ENCODE data around the gene PRRC2B. TPM values are rescaled to one million over a fixed set of nuclear protein-coding genes. Genes with fewer than 3 reads are reported as not detected.

PRRC2B gene
- total RNA-seq, 4 donors from 2014 or later = 102 to 168 (median 144) TPM

DNA sequence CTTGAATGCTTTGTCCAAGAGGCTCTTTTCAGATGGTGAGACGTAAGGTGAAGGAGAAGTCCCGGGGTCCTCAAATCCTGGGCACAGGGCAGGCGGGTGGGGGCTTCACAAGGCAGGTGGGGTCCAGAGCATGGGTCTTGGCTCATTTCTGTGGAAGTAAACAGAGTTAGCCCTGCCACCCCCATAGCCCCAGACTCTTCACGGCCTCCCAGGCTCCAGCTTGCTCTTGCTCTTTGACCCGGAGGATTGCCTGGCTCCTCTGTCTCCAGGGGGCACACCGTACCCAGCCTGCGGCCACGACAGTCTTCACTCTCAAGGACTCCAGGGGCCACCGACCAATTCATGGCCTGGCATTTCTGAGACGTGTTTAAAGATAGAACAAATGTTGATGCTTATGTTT lies 80.0 kb downstream of the PRRC2B start:
- DNase-seq (ENCODE audit: low spot score in 2 of 2) = peak in 1 of 2 donors; percentile 68
- no peak overlapping the region for H3K4me3 ChIP-seq (ENCODE audit: low read depth, poor library complexity, severe bottlenecking)
- 81 to 83% methylated on average over 10 of the region's 10 CpGs for WGBS, 2 donors
- intact Hi-C loops (cut with DNase I; ENCODE audit: low total_unique reads) = no loop called here
- no peak for TF ChIP-seq POLR2A (IDR thresholded peaks at IDR 0.05)
- TF ChIP-seq, protein P1, sequence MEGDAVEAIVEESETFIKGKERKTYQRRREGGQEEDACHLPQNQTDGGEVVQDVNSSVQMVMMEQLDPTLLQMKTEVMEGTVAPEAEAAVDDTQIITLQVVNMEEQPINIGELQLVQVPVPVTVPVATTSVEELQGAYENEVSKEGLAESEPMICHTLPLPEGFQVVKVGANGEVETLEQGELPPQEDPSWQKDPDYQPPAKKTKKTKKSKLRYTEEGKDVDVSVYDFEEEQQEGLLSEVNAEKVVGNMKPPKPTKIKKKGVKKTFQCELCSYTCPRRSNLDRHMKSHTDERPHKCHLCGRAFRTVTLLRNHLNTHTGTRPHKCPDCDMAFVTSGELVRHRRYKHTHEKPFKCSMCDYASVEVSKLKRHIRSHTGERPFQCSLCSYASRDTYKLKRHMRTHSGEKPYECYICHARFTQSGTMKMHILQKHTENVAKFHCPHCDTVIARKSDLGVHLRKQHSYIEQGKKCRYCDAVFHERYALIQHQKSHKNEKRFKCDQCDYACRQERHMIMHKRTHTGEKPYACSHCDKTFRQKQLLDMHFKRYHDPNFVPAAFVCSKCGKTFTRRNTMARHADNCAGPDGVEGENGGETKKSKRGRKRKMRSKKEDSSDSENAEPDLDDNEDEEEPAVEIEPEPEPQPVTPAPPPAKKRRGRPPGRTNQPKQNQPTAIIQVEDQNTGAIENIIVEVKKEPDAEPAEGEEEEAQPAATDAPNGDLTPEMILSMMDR (IDR thresholded peaks at IDR 0.05) = no peak

DNA sequence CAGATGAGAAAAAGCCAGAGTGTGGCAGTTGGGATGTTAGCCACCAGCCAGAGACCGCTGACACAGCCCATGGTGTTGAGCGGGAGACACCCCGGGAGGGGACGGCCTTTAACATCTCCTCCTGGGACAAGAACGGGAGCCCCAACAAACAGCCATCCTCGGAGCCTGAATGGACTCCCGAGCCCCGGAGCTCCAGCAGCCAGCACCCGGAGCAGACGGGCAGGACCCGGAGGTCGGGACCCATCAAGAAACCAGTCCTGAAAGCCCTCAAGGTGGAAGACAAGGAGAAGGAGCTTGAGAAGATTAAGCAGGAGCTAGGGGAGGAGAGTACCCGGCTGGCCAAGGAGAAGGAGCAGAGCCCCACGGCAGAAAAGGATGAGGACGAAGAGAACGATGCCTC lies 80.8 kb downstream of the PRRC2B start:
- 88 to 90% methylated on average over 16 of the region's 16 CpGs for WGBS, 2 donors

DNA sequence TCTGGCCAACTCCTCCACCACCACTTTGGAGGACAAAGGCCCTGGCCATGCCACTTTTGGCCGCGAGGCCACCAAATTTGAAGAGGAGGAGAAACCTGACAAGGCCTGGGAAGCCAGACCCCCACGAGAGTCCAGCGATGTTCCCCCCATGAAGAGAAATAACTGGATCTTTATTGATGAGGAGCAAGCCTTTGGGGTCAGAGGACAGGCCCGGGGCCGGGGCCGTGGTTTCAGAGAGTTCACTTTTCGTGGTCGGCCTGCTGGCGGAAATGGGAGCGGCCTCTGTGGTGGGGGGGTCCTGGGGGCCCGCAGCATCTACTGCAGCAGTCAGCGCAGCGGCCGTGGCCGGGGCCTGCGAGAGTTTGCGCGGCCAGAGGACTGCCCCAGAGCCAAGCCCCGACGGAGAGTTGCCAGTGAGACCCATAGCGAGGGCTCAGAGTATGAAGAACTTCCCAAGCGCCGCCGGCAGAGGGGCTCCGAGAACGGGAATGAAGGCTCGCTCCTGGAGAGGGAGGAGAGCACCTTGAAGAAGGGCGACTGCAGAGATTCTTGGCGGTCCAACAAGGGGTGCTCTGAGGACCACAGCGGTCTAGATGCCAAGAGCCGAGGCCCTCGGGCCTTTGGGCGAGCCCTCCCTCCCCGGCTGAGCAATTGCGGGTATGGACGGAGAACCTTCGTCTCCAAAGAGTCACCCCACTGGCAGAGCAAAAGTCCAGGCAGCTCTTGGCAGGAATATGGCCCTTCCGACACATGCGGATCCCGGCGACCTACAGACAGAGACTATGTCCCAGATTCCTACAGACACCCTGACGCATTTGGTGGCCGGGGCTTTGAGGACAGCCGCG lies 81.4 kb downstream of the PRRC2B start:
- intact Hi-C loops (cut with DNase I; ENCODE audit: low total_unique reads) = no loop called here
- TF ChIP-seq, protein P1 (IDR thresholded peaks at IDR 0.05) = no peak
- no peak for TF ChIP-seq POLR2A (IDR thresholded peaks at IDR 0.05)
- no peak overlapping the region for H3K4me3 ChIP-seq (ENCODE audit: low read depth, poor library complexity, severe bottlenecking)
- 94% methylated on average over 46 of the region's 46 CpGs for WGBS, 2 donors
- no peak for DNase-seq (ENCODE audit: low spot score in 2 of 2)

More for the DNA sequence above, 80.8 kb downstream of the PRRC2B start:
- no peak for DNase-seq (ENCODE audit: low spot score in 2 of 2)
- intact Hi-C loops (cut with DNase I; ENCODE audit: low total_unique reads) = no loop called here
- H3K4me3 ChIP-seq (ENCODE audit: low read depth, poor library complexity, severe bottlenecking) = no peak overlapping the region
- TF ChIP-seq POLR2A (IDR thresholded peaks at IDR 0.05) = no peak
- TF ChIP-seq, protein P1 (IDR thresholded peaks at IDR 0.05) = no peak

DNA sequence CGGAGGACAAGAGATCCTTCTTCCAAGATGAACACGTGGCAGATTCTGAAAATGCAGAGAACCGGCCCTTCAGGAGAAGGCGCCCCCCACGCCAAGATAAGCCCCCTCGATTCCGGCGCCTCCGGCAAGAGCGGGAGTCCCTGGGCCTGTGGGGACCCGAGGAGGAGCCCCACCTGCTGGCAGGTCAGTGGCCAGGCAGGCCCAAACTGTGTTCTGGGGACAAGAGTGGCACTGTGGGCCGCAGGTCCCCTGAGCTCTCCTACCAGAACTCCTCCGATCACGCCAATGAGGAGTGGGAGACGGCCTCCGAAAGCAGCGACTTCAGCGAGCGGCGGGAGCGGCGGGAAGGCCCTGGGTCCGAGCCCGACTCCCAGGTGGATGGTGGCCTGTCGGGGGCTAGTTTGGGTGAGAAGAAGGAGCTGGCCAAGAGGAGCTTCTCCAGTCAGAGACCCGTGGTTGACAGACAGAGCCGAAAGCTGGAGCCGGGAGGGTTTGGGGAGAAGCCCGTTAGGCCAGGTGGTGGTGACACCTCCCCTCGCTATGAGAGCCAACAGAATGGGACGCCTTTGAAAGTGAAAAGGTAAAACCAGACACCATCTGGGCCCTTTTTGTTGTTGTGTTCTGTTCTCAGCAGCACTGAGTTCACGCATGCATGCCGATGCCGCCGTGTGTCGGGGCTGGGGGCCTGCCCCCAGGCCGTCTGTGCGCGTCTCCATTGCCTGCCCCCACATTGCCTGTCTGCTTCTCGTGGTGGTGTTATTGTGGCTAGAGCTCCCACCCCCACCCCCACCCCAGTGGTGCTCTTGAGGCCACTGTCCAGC lies 82.3 kb downstream of the PRRC2B start:
- intact Hi-C loops (cut with DNase I; ENCODE audit: low total_unique reads) = no loop called here
- no peak overlapping the region for H3K4me3 ChIP-seq (ENCODE audit: low read depth, poor library complexity, severe bottlenecking)
- TF ChIP-seq, protein P1 (IDR thresholded peaks at IDR 0.05) = no peak
- no peak for TF ChIP-seq POLR2A (IDR thresholded peaks at IDR 0.05)
- no peak for DNase-seq (ENCODE audit: low spot score in 2 of 2)
- WGBS, 2 donors = 88 to 90% methylated on average over 40 of the region's 40 CpGs

DNA sequence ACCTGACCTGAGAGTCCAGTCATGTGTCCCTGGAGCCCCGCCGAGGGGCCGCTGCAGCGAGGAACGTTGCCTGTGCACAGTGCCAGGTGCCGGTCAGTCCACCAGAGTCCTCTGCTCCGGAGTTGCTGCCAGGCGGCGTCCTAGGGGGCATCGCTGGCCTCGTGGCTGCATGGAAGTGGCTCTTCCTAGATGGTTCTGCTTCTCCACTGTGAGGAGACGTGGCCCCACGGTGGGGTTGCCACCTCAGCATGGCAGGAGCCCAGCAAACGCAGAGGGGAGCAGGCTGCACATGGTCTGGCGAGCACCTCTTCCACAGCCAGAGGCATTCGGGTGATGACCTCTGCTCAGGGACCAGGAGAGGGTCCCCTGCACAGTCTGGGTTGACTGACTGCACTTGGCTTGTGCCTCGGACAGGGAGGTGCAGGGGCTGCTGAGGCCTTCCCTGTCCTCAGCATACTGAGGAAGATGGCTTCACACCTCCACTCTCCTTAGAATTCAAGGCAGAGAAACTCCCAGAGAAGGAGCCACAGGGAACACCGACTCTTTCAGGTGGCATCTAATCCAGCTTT lies 83.0 kb downstream of the PRRC2B start:
- no peak overlapping the region for H3K4me3 ChIP-seq (ENCODE audit: low read depth, poor library complexity, severe bottlenecking)
- intact Hi-C loops (cut with DNase I; ENCODE audit: low total_unique reads) = no loop called here
- TF ChIP-seq, protein P1 (IDR thresholded peaks at IDR 0.05) = no peak
- TF ChIP-seq POLR2A (IDR thresholded peaks at IDR 0.05) = no peak
- DNase-seq (ENCODE audit: low spot score in 2 of 2) = no peak
- WGBS, 2 donors = 86 to 87% methylated on average over 13 to 18 of the region's 18 CpGs

Measured in lower leg skin (tissue), 4 donors.